Measurements from ENCODE around the gene MEGF11.
"Not testable (repeated sequence)": the region's sequence is repeated elsewhere in the genome, so short reads cannot be mapped to it uniquely, and the experiment has no call there.

Gene MEGF11

DNA sequence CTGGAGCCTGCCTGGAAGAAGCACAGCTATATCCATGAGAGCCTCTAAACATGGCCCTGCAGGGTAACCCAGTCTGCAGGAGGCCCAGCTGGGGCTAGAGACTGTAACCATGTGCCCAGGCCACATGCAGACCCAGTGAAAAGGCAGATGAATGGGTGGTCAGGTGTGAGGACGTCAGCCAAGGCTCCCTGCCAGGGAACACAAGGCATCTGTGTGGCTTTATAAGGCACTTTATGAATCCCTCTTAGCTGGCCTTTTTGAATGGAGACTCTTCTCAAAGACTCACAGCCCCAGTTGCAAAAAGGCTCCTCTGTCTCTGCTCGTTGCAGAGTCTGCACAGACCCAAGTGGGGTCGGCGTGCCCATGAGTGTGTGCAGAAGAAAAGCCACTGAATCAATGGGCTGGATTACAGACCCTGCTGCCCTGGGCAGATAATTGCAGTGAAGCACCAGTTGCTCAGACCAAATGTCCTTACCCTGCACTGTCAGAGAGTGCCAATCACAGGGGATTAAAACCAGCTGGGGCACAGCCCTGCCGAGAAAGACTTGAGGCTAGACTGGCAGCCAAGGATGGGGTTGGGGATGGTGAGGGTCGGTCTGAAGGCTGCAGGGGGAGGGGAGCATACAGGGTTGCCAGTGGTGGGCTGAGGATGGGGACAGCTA lies 230.1 kb downstream of the MEGF11 start:
- no peak for ATAC-seq

- ATAC-seq, result no peak
Measured at GRCh38 chr15:66022163-66022525, 231.4 kb downstream of the MEGF11 start.

- no peak for ATAC-seq
Measured at GRCh38 chr15:66021496-66022162, 231.9 kb downstream of the MEGF11 start.

GRCh38 chr15:66019826-66020398 lies 233.6 kb downstream of the MEGF11 start:
- no peak for ATAC-seq

DNA sequence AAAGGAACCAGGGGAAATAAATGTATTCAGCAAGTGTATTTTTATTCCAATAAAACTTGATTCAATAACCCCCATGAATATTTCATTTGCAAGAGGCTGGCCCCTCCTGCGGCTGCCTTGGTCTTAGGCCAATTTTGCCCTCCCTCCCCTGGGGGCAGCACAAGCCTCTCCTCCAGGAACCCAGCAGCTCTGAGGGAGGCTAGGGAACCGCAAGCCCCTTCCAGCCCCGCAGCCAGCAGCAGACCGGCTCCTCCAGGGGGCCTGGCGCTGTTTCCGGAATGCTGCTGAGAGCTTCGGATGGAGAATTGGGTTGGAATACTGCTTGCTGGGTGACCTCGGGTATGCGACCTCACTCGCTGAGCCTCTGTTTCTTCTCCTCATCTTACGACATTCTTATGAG lies 234.2 kb downstream of the MEGF11 start:
- no peak for ATAC-seq

GRCh38 chr15:66018488-66018797 lies 235.1 kb downstream of the MEGF11 start:
- ATAC-seq, result no peak

DNA sequence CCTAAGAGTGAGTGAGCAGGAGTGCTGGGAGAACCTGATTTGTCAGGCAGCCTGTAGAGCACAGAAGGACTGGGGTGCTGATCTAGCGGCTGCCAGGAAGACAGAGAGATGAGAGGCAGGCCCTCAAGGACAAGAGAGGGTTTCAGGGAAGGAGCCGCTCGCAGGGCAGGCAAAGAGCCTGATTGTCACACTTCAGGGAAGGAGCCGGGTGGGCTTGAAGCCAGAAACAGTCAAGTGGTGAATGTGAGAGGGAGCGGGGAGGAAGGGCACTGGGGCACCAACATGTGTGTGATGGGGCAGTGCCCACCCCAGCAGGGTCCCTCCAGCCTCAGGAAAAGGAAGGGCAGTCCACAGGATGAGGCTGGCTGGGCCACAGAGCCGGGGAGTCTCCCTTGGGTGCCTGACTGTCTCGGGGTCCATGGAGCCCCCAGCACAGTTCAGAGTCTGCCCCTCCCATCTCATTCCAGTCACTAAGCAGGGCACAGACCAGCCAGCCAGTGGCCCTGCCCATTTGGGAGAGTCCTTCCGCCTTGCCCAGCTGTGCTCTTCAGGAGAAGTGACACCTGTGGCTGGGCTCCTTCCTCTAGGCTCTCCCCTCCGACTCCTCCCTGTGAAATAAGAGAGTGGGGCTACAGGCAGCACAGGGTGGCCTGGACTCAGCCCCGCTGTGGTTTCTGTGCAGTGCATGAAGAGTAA lies 235.6 kb downstream of the MEGF11 start:
- ATAC-seq, result no peak

DNA sequence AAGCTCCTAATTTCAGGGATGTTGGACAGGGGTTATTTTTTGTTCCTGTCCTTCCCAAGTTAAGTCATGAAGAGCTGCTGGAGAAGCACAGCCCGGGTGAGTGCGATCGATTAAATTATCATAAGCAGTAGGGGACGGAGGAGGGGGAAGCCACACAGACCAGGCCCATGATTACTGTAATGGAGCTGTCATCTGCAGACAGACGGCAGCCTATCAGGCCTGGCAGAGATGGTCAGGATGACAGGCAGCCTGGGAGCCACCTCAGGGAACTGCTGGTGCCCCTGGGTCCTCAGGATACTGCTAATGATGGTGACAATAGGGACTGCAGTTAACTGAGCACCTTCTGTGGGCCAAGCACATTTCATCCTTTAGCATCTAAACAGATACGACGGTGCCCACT lies 236.6 kb downstream of the MEGF11 start:
- no peak for ATAC-seq

- no peak for ATAC-seq
Measured at GRCh38 chr15:66016199-66016598, 237.4 kb downstream of the MEGF11 start.

- no peak for ATAC-seq
Measured at GRCh38 chr15:66014635-66015182, 238.8 kb downstream of the MEGF11 start.

DNA sequence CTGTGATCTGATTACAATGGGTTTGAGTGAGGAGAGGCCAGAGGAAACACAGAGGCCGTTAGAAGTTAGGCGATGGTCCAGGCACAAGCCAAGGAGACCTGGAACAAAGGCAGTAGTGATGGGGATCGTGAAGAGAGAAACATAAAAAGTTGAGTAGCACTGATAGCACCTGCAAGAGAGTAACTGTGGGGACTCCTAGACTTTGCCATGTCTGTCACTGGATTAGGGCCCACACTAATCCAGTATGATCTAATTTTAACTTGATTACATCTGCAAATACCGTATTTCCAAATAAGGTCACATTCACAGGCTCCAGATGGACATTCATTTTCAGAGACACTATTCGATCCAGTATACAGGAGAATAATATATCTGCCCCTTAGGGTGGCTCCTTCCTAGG lies 239.5 kb downstream of the MEGF11 start:
- no peak for ATAC-seq

- ATAC-seq, result no peak
Measured at GRCh38 chr15:66008940-66009562, 244.5 kb downstream of the MEGF11 start.

DNA sequence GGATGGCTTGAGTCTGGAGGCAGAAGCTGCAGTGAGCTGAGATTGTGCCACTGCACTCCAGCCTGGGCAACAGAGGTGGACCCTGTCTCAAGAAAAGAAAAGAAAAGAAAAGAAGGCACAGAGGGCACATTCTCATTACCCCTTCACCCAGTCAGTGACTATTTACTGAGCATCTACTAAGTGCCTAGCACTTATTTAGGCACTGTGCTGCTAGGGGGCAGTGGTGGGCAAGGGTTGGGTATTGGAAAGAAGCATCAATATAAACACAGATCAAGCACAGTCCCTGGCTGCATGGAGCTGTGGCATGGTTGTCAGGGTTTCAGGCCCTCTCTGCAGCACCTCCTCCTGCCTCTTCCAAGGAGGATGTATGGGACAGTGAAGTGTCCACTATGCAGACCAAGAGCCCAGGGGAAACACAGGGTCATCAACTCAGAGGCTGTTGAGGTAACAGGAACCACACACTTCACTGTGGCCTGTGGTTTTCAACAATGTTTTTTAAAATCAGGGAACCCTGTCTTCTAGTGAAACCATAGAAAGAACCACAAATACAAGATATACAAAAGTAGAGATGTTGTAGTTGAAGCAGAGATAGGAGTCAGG lies 245.8 kb downstream of the MEGF11 start:
- ATAC-seq, result no peak

DNA sequence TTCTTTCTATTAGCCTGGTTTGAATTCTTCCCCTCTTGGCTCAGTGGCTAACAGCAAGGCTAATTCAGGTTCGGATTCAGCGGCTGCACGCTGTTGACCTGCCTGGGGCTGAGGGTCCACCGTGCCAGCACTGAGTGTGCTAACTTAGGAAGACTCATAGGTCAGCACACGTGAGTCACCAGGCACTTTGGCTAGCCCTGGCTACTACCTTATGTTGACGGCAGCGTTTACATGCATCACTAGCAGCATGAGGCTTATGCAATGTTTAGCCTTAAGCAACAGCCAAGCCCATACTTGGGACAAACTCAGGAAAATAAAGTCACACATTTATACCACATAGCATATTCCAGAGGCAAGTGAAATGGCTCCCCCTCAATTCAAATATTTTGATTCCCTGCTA lies 246.6 kb downstream of the MEGF11 start:
- ATAC-seq, result no peak

DNA sequence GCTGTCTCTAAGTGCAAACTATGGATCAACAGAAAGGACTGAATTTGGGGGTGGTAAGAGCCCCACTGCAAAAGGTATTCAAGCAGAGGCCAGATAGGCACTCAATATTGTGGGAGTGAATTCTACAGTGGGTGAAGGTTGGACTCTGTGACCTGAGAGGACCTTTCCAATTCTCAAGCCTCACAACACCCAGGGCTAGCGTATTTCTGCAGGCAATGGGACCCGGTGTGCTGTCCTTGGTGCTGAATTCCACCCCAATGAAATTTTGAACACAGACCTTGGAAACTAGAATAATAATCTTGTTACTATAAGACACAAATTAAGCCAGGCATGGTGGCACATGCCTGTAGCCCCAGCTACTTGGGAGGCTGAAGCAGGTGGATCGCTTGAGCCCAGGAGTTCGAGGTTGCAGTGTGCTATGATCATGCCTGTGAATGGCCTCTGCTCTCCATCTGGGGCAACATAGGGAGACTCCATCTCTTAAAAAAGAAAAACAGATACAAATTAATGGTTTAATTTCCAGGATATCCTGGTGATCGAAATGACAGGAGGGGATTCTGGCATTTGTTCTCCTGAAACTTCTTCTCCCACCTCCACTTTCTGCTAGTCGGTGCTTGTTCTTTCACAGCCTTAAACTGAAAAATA lies 248.8 kb downstream of the MEGF11 start:
- ATAC-seq, result no peak

- not testable (repeated sequence) for ATAC-seq
Measured at GRCh38 chr15:66003129-66003528, 250.4 kb downstream of the MEGF11 start.

- ATAC-seq, result no peak
Measured at GRCh38 chr15:66001717-66002426, 251.7 kb downstream of the MEGF11 start.

- no peak for ATAC-seq
Measured at GRCh38 chr15:66001042-66001441, 252.5 kb downstream of the MEGF11 start.

DNA sequence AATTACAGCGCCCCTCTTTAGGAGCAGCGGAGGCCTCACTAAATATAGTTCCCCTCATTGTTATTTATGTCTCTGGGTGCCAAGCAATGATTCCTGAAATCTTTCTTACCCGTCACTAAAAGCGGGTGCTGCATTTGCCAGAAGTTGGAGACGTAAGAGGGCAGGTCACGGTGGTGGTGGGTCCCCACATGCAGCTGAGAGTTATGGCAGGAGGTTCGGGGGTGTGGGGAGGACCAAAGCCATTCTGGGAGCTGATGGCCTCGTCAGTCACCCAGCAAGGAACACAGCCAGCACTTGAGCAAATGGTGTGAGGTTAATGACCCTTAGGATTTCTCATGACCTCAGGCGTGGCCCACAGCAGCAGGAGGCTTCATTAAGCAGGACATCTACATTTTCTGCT lies 255.1 kb downstream of the MEGF11 start:
- no peak for ATAC-seq

DNA sequence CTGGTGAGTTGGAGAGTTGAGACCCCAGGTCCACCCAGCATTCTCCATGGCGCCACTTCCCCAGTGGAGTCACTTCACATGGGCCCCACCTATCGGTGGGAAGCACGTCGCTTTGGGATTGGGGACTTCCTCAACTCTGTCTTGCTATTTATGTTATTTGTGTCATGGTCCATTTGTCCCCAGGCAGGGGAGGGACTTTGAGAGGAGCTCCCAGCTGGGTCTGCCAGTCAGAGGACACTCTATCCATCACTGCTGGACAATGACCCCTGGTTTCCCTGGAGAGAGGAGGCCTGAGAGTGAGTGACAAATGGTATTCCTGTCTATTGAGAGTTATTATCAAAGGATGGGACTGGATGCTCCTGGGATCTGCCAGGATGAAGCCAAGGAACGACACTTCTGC lies 256.6 kb downstream of the MEGF11 start:
- ATAC-seq, result no peak

DNA sequence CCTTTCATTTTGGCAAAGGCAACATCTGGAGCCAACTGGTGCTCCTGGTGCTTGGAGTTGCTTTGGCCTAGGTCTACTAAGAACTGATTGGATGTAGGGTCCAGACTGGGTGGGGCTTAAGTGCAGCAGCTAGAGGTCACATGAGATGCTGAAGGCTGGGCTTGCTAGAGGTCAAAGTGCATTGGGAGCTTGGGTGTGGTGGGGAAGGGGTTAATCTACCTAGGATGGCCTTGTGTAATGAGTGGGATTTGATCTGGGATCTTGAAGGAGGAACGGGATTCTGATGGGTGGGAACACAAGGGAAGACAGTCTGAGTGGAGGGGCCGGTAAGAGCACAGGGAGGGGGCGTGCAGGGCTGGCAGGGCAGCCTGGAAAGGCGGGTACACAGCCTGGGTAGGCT lies 258.7 kb downstream of the MEGF11 start:
- ATAC-seq, result no peak

DNA sequence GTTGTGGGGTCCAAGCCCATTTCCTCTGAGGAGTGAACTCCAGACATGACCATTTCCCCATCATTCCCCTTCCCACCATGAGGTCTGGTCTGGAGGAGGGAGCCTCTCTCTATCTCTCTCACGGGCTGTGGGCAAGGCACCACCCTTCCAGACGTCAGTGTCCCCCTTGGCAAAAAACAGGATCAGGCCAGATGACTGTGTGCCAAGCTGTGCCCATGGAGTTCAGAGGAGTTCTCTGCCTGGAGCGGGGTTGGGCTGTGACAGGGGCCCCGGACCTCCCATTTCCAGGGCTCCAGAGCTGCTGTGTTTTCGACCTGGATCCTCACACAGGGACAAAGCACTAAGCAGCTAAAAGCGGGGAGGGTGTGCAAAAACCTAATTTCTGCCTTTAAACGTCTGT lies 259.8 kb downstream of the MEGF11 start:
- no peak for ATAC-seq
